Stimulated activated naive B cell treated with anti-CD40 and anti-IgM and Interleukin-4, amounts not matched to agents 10 μg/mL and 1 μg/mL and 100 μg/mL, for 72 hours (primary cell): ENCODE data around the gene GCSAML.

Source experiments
- ATAC-seq, 2 donors: fragments of 150-1000 bp; cut with Tn5 transposase; replicated peaks; 2 replicates each; pipeline ENCODE4 v1.10.0; 2021; ENCODE audit warnings: moderate library complexity in 1 of 2
- DNase-seq: peaks from one replicate; pipeline ENCODE4 v3.0.0; 2021
- H3K27ac Mint-ChIP-seq: one replicate; pipeline ENCODE4 v1.8.0; 2022; ENCODE audit warnings: mild to moderate bottlenecking, mixed read lengths
- H3K27me3 Mint-ChIP-seq, 2 donors: one replicate each; pipeline ENCODE4 v1.8.0; 2022; ENCODE audit warnings: mixed read lengths in 2 of 2
- H3K36me3 Mint-ChIP-seq, 2 donors: one replicate each; pipeline ENCODE4 v1.8.0; 2022; ENCODE audit warnings: mixed read lengths in 2 of 2, mild to moderate bottlenecking in 1 of 2
- H3K4me1 Mint-ChIP-seq, 2 donors: one replicate each; pipeline ENCODE4 v1.8.0; 2022; ENCODE audit warnings: mixed read lengths in 2 of 2, mild to moderate bottlenecking in 1 of 2
- H3K4me3 Mint-ChIP-seq, 2 donors: one replicate each; pipeline ENCODE4 v1.8.0; 2022; ENCODE audit warnings: mild to moderate bottlenecking in 2 of 2, mixed read lengths in 2 of 2, moderate library complexity in 1 of 2
- H3K9me3 Mint-ChIP-seq, 2 donors: one replicate each; pipeline ENCODE4 v1.8.0; 2022; ENCODE audit warnings: mixed read lengths in 2 of 2, mild to moderate bottlenecking in 1 of 2

Gene GCSAML

DNA sequence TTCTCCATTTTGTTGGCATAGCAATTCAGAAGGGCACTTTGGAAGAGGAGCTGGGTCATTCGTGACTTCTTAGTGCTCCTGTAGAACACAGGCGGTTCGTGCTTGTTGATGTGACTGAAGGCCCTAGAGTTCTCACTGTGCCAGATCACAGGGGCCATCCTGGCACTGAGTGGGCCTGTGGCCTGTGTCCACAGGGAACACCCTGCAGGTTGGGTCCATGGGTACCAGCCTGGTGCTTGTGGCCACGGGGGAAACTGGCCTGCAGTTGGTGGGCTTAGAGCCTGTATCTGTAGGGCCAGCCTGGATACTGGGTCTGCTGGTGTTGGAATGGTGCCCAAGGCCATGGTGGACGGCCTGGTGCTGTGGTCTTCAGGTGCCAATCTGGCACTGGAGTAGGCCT, 65.7 kb downstream of the GCSAML start:
- H3K4me3 Mint-ChIP-seq = no peak overlapping the region
- H3K27me3 Mint-ChIP-seq = peaks cover 4 to 12% of the 10 kb centered on the region in 2 donors
- no peak overlapping the region for H3K27ac Mint-ChIP-seq
- H3K4me1 Mint-ChIP-seq = no peaks in the 10 kb centered on the region
- peaks cover 4% of the 10 kb centered on the region in 2 donors for H3K9me3 Mint-ChIP-seq
- ATAC-seq (no peak), DNase-seq (no peak)
- H3K36me3 Mint-ChIP-seq = no peaks in the 10 kb centered on the region
